ENCODE measurements around the gene GFER. TPM values are rescaled to one million over a fixed set of nuclear protein-coding genes. Genes with fewer than 3 reads are reported as not detected.

GFER gene
- total and polyA plus RNA-seq, 10 of the 15 experiments (the other 5 are each of a cell fraction or from before 2014, with no cell fraction given) = 2.4 to 57.7 (median 31.3) TPM

DNA sequence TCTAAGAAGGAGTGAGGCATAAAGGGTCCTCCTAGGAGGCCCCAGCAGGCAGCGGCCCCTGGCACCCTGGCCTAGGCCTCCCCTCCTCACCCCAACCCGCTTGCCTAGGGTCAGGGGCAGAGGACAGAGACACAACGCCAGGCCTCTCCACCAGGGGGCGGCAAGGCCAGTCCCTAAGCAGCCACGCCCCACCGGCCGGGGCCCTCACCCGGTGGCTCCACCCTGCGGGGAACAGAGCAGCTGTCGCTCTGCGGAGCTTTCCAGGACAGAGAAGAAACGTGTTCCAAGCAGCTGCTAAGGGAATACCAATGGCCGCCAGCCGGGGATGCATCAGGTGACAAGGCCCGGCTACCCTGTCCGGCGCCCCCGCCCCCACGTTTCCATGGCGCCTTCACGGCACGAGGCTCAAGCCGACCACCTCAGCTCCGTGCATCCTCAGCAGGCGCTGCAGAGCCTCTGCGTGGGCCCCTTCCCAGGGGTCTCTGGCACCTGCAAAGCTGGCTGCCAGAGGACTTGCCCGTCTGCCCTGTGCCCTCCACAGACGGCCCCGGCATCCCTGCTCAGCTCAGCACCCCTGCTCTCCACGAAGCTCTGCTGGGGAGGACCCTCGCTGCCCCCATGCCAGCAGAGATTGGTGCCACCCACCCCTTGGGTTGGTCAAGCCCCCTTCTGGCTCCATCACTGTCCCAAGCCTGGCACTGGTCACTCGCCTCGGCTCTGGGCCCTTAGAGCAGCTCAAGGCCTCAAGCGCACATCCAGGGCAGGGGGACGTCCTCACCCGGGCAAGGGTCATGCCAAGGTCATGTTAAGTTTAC lies 20.0 kb downstream of the GFER start (continued):
- TF ChIP-seq, protein P1, sequence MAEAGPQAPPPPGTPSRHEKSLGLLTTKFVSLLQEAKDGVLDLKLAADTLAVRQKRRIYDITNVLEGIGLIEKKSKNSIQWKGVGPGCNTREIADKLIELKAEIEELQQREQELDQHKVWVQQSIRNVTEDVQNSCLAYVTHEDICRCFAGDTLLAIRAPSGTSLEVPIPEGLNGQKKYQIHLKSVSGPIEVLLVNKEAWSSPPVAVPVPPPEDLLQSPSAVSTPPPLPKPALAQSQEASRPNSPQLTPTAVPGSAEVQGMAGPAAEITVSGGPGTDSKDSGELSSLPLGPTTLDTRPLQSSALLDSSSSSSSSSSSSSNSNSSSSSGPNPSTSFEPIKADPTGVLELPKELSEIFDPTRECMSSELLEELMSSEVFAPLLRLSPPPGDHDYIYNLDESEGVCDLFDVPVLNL (IDR thresholded peaks at IDR 0.05; ENCODE audit: low read depth, low read length) = no peak
- TF ChIP-seq NR2C2 (IDR thresholded peaks at IDR 0.05; ENCODE audit: borderline replicate concordance, control insufficient read depth, insufficient read length, low read depth) = no peak
- TF ChIP-seq, protein P2, sequence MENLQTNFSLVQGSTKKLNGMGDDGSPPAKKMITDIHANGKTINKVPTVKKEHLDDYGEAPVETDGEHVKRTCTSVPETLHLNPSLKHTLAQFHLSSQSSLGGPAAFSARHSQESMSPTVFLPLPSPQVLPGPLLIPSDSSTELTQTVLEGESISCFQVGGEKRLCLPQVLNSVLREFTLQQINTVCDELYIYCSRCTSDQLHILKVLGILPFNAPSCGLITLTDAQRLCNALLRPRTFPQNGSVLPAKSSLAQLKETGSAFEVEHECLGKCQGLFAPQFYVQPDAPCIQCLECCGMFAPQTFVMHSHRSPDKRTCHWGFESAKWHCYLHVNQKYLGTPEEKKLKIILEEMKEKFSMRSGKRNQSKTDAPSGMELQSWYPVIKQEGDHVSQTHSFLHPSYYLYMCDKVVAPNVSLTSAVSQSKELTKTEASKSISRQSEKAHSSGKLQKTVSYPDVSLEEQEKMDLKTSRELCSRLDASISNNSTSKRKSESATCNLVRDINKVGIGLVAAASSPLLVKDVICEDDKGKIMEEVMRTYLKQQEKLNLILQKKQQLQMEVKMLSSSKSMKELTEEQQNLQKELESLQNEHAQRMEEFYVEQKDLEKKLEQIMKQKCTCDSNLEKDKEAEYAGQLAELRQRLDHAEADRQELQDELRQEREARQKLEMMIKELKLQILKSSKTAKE (IDR thresholded peaks at IDR 0.05; ENCODE audit: low read depth, poor library complexity, severe bottlenecking) = no peak
- TF ChIP-seq PRDM15 (CRISPR knock-in tag; IDR thresholded peaks at IDR 0.05) = no peak
- TF ChIP-seq, protein P3, sequence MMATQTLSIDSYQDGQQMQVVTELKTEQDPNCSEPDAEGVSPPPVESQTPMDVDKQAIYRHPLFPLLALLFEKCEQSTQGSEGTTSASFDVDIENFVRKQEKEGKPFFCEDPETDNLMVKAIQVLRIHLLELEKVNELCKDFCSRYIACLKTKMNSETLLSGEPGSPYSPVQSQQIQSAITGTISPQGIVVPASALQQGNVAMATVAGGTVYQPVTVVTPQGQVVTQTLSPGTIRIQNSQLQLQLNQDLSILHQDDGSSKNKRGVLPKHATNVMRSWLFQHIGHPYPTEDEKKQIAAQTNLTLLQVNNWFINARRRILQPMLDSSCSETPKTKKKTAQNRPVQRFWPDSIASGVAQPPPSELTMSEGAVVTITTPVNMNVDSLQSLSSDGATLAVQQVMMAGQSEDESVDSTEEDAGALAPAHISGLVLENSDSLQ (IDR thresholded peaks at IDR 0.05) = peak; percentile 83
- no peak for TF ChIP-seq USF1 (IDR thresholded peaks at IDR 0.05; ENCODE audit: borderline replicate concordance, extremely low read length, insufficient read depth, low read depth, low read length)
- TF ChIP-seq NFXL1 (IDR thresholded peaks at IDR 0.05; ENCODE audit: borderline replicate concordance) = no peak
- no peak for TF ChIP-seq MEF2B (IDR thresholded peaks at IDR 0.05; ENCODE audit: partially characterized antibody, poor library complexity, severe bottlenecking)
- no peak for TF ChIP-seq MEF2A (IDR thresholded peaks at IDR 0.05; ENCODE audit: insufficient read depth, low read depth, low read length)
- TF ChIP-seq HDGF (IDR thresholded peaks at IDR 0.05) = no peak
- TF ChIP-seq BCLAF1 (IDR thresholded peaks at IDR 0.05) = no peak
- TF ChIP-seq HCFC1 (IDR thresholded peaks at IDR 0.05; ENCODE audit: low read length) = no peak
- TF ChIP-seq RBBP5 (conservative IDR thresholded peaks at IDR 0.05) = no peak
- TF ChIP-seq MTA3 (IDR thresholded peaks at IDR 0.05; ENCODE audit: borderline replicate concordance, low read length) = no peak
- no peak for TF ChIP-seq HDAC6 (IDR thresholded peaks at IDR 0.05; ENCODE audit: unreplicated experiment)
- no peak for TF ChIP-seq BACH1 (IDR thresholded peaks at IDR 0.05; ENCODE audit: borderline replicate concordance)
